ENCODE results near the gene POLR2A. TPM values are rescaled to one million over a fixed set of nuclear protein-coding genes. Genes with fewer than 3 reads are reported as not detected.
A peak's percentile ranks its signal among the peaks of the same experiment; 100 is the strongest.

Gene POLR2A
- total RNA-seq, 4 donors from 2014 or later, result 87.0 to 163 (median 125) TPM

DNA sequence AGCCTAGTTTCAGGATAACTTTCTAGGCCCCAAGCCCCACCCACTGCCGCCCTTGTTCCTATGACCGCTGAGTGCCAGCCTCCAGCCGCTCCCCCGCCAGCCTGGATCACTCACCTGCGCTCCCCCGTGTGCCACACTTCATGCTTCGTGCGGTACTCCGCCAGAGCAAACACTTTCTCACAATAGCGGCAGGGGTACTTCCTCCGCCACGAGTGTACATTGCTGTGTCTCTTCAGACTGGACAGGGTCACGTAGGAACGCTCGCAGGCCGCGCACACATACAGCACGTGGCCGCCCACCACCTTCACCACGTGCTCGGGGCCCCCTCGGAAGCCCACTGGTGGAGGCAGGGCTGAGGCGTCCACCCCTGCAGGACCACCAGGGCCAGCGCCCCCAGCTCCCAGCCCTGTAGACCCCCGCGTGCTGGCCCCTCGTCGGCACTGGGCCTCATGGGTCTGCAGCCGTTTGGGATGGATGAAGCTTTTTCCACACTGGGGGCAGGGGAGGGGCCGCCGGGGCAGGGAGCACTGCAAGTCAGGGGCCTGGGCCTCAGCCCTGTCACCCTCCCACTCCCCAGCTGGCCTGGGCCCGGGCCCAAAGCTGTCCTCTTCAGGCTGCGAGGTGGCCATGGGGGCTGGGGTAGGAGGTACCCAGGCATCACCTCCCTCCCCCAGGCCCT is 18.4 kb upstream of the POLR2A start:
- peak overlapping the region in 3 of 4 donors; percentile 27 to 88 (median 77) for H3K27ac ChIP-seq
- H3K4me3 ChIP-seq, result no peak overlapping the region
- H3K9me3 ChIP-seq, result no peaks in the 10 kb centered on the region
- WGBS, 2 donors, result 88 to 91% methylated on average over 24 to 27 of the region's 33 CpGs
- peaks cover 0 to 64% (median 21%) of the 10 kb centered on the region in 4 donors for H3K4me1 ChIP-seq
- no peak for TF ChIP-seq EP300 (IDR thresholded peaks at IDR 0.05)
- TF ChIP-seq POLR2A (IDR thresholded peaks at IDR 0.05), result no peak
- TF ChIP-seq, protein P1, sequence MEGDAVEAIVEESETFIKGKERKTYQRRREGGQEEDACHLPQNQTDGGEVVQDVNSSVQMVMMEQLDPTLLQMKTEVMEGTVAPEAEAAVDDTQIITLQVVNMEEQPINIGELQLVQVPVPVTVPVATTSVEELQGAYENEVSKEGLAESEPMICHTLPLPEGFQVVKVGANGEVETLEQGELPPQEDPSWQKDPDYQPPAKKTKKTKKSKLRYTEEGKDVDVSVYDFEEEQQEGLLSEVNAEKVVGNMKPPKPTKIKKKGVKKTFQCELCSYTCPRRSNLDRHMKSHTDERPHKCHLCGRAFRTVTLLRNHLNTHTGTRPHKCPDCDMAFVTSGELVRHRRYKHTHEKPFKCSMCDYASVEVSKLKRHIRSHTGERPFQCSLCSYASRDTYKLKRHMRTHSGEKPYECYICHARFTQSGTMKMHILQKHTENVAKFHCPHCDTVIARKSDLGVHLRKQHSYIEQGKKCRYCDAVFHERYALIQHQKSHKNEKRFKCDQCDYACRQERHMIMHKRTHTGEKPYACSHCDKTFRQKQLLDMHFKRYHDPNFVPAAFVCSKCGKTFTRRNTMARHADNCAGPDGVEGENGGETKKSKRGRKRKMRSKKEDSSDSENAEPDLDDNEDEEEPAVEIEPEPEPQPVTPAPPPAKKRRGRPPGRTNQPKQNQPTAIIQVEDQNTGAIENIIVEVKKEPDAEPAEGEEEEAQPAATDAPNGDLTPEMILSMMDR (IDR thresholded peaks at IDR 0.05), result no peak
- no peak for DNase-seq (ENCODE audit: low spot score in 2 of 2)
- H3K27me3 ChIP-seq, result no peaks in the 10 kb centered on the region
- peaks cover 0 to 57% (median 9%) of the 10 kb centered on the region in 3 donors for H3K36me3 ChIP-seq

DNA sequence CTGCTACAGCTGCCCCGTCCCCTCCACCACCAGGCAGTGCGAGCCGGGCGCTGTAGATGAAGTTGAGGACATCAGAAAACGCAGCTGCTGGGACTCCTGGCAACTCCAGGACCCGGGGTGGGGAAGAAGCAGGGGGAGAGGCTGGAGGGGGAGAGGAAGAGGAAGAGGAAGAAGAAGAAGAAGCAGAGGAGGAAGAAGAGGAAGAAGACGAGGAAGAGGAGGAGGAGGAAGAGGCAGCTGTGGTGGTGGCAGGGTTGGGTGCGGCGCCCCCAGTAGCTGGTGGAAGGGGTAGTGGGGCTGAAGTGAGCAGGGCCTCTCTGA is 17.9 kb upstream of the POLR2A start:
- H3K4me1 ChIP-seq, result peaks cover 0 to 65% (median 21%) of the 10 kb centered on the region in 4 donors
- H3K36me3 ChIP-seq, result peaks cover 0 to 53% (median 9%) of the 10 kb centered on the region in 3 donors

DNA sequence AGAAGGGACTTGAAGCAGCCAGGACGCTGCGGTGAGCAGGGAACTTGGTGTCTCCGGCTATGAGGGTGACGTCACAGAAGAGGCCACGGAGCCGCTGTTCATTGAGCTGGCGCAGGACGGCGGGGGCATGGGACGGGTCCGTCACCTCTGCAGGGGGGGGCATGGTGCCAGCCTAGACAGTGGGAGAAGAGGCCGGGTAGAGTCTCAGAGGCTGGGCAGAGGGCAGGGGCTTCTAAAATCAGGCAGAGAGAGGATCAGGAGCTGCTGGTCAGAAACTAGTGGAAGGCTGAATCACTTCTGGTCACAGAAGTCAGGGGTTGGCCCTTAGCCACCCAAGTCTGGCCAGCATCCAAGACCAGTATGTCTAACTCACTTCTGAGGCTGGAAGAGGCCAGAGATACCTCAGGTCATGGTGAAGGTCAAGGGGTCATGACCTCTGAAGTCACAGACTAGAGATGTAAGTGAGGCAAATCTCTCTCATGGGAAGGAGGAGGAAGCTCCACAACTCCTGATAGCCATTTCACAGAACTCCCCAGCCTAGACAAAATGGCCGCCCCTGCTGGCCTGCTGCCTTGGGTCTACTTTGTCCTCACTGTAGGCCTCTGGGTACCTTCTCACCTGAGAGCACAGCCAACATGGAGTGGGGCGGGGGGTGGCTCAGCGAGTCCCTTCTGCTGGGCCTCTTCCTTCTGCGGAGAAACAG is 17.4 kb upstream of the POLR2A start:
- H3K4me3 ChIP-seq, result no peak overlapping the region
- peak in 1 of 2 donors; percentile 71 for DNase-seq (ENCODE audit: low spot score in 2 of 2)
- H3K4me1 ChIP-seq, result peaks cover 0 to 66% (median 21%) of the 10 kb centered on the region in 4 donors
- TF ChIP-seq, protein P1 (IDR thresholded peaks at IDR 0.05), result no peak
- peak in 1 of 2 donors; percentile 57 for TF ChIP-seq EP300 (IDR thresholded peaks at IDR 0.05)
- H3K27me3 ChIP-seq, result no peaks in the 10 kb centered on the region
- H3K36me3 ChIP-seq, result peaks cover 0 to 49% (median 9%) of the 10 kb centered on the region in 3 donors
- H3K27ac ChIP-seq, result peak overlapping the region in 3 of 4 donors; percentile 27 to 88 (median 77)
- H3K9me3 ChIP-seq, result no peaks in the 10 kb centered on the region
- 55 to 57% methylated on average over 16 of the region's 16 CpGs for WGBS, 2 donors

More for the DNA sequence above, 17.9 kb upstream of the POLR2A start:
- TF ChIP-seq POLR2A (IDR thresholded peaks at IDR 0.05) (no peak), EP300 (IDR thresholded peaks at IDR 0.05) (no peak)
- TF ChIP-seq, protein P1 (IDR thresholded peaks at IDR 0.05), result no peak
- Histone ChIP-seq H3K4me3 (no peak overlapping the region), H3K27ac (peak overlapping the region in 3 of 4 donors; percentile 27 to 88 (median 77)), H3K27me3 (no peaks in the 10 kb centered on the region), H3K9me3 (no peaks in the 10 kb centered on the region)
- WGBS, 2 donors, result 69 to 78% methylated on average over 9 of the region's 9 CpGs
- no peak for DNase-seq (ENCODE audit: low spot score in 2 of 2)

DNA sequence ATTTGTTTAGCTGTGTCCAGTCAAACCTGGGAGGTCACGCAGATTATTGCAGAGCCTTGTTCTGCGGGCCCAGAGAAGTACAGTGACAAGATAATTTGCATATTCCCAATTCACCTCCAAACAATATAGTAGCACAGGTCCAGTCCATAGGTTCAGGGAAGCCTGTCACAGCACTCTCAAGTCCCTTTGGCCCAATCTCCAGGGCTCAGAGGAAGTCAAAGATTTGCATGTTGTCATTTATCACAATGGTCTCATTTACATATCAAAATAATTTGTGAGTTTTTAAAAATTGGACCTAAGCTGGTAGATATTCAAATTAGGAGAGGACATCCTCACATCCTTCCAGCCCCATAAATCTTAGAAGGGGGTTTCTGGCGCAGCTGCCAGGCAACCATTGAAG is 16.7 kb upstream of the POLR2A start:
- 78 to 85% methylated on average over 3 of the region's 3 CpGs for WGBS, 2 donors
- Histone ChIP-seq H3K4me3 (no peak overlapping the region), H3K27ac (peak overlapping the region in 3 of 4 donors; percentile 5 to 88 (median 77)), H3K9me3 (no peaks in the 10 kb centered on the region), H3K27me3 (no peaks in the 10 kb centered on the region), H3K36me3 (peaks cover 0 to 42% (median 8%) of the 10 kb centered on the region in 3 donors), H3K4me1 (peaks cover 0 to 66% (median 21%) of the 10 kb centered on the region in 4 donors)
- DNase-seq (ENCODE audit: low spot score in 2 of 2), result no peak
- no peak for TF ChIP-seq POLR2A (IDR thresholded peaks at IDR 0.05)
- TF ChIP-seq, protein P1 (IDR thresholded peaks at IDR 0.05), result no peak
- TF ChIP-seq EP300 (IDR thresholded peaks at IDR 0.05), result no peak

DNA sequence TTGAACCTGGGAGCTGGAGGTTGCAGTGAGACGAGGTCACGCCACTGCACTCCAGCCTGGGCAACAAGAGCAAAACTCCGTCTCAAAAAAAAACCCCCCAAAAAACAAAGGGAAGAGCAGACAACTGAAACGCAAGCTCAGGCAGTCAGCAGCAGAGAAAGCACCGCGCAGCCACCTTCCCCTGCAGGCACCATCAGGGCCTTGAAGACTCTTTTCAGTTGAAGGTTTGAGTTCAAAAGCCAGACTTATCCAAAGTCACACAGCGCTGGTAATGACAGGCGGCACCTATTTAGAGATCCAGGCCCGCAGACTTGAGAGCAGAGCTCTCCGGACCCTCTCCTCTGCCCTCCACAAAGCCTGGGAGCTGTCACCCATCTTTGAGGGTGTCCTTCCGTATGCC is 15.9 kb upstream of the POLR2A start:
- Histone ChIP-seq H3K27ac (peak overlapping the region in 1 of 4 donors; percentile 33), H3K36me3 (peaks cover 0 to 34% (median 0%) of the 10 kb centered on the region in 3 donors), H3K4me3 (no peak overlapping the region), H3K4me1 (peaks cover 0 to 66% (median 21%) of the 10 kb centered on the region in 4 donors), H3K9me3 (no peaks in the 10 kb centered on the region), H3K27me3 (no peaks in the 10 kb centered on the region)
- TF ChIP-seq EP300 (IDR thresholded peaks at IDR 0.05), result no peak
- WGBS, 2 donors, result 92 to 93% methylated on average over 10 to 11 of the region's 11 CpGs
- DNase-seq (ENCODE audit: low spot score in 2 of 2), result no peak
